MCF 10A (cell line): Measurements from ENCODE around the gene TTC7B. TPM values are rescaled to one million over a fixed set of nuclear protein-coding genes. Genes with fewer than 3 reads are reported as not detected.

Source experiments
- BruUV-seq: library from RNA; stranded (reverse); fragments of 400-500 nt; replicated peaks from 2 replicates; lab custom pipeline; 2021; lab: Mats Ljungman, UMichigan
- CTCF ChIA-PET: fragments of 300-600 bp; sonication (Branson Sonifier 250); formaldehyde crosslinking; extraction: SDS; loops from one replicate; lab custom pipeline; 2021; ENCODE audit warnings: antibody characterized with exemption, inconsistent platforms; lab: Yijun Ruan, JAX
- POLR2A ChIA-PET: fragments of 300-600, 350-650 bp; sonication (Branson Sonifier 250); formaldehyde crosslinking; extraction: SDS; loops from one replicate; lab custom pipeline; 2020; ENCODE audit warnings: antibody characterized with exemption, inconsistent platforms; lab: Yijun Ruan, JAX
- DNase-seq: peaks from one replicate; pipeline ENCODE4 v3.0.0-alpha.2; 2018; ENCODE audit not compliant: unreplicated experiment
- H3K27ac Mint-ChIP-seq: one replicate; pipeline ENCODE4 v1.8.0; 2022; ENCODE audit warnings: mild to moderate bottlenecking, low read depth, mixed read lengths; ENCODE audit not compliant: unreplicated experiment
- H3K27me3 Mint-ChIP-seq: one replicate; pipeline ENCODE4 v1.8.0; 2022; ENCODE audit warnings: mixed read lengths; ENCODE audit not compliant: insufficient read depth, unreplicated experiment
- H3K36me3 Mint-ChIP-seq: one replicate; pipeline ENCODE4 v1.8.0; 2022; ENCODE audit warnings: mild to moderate bottlenecking, moderate library complexity, mixed read lengths; ENCODE audit not compliant: insufficient read depth, unreplicated experiment
- H3K4me1 Mint-ChIP-seq: one replicate; pipeline ENCODE4 v1.8.0; 2022; ENCODE audit warnings: mixed read lengths; ENCODE audit not compliant: insufficient read depth, unreplicated experiment
- H3K4me3 Mint-ChIP-seq: one replicate; pipeline ENCODE4 v1.8.0; 2022; ENCODE audit warnings: mild to moderate bottlenecking, moderate library complexity, mixed read lengths; ENCODE audit not compliant: unreplicated experiment
- H3K9me3 Mint-ChIP-seq: one replicate; pipeline ENCODE4 v1.8.0; 2022; ENCODE audit warnings: mixed read lengths; ENCODE audit not compliant: unreplicated experiment
- intact Hi-C: fragments of 100-400 bp; cut with micrococcal nuclease; formaldehyde crosslinking; loops from 2 replicates; pipeline ENCODE4 v1.14.1; 2022
- total RNA-seq: library from RNA; stranded (reverse); gene quantifications from 2 replicates; pipeline ENCODE4 v1.2.3, GENCODE V29; 2022
- TF ChIP-seq, protein P1 (sequence below): fragments of 200-600 bp; IDR thresholded peaks from one replicate; pipeline ENCODE4 v1.8.0; 2022; ENCODE audit warnings: antibody characterized with exemption, mild to moderate bottlenecking; ENCODE audit not compliant: unreplicated experiment

The TTC7B gene
- total RNA-seq, 1 experiment from 2014 or later = 31.1 TPM

DNA sequence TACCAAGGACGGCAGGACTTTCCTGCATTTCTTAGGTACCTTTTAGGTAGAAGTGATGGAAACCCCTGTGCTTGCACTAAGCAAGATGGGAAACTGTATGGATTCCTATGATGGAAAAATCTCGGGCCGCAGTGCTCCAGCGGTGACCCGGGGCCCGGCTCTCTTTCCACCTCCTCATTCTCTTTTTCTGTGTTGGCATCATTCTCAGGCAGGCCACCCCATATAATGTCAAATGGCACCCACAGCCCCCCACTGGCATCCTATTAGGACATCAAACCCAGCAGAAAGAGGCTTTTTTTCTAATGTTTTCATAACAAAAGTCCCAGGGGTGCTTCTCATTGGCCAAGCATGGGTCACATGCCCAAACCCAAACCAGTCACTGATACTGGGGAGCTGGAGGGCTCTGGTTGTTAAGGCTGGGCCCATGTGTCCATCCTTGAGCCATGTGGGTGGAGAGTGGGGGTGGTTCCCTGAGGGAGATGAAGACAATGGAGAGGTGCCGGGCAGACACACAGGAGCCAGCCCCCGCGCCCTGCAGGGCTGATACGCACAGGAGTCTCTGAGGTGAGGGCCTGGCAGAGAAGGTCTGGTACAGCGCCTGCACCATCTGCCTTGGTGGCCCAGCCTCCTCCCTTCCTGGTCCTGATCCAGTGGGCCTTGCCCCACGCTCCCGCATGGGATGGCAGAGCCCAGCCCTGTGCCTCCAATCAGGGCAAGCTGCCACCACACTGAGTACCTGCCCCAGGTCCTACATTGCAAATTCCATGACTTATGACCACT is 277.3 kb downstream of the TTC7B start:
- POLR2A ChIA-PET = no interaction called here

DNA sequence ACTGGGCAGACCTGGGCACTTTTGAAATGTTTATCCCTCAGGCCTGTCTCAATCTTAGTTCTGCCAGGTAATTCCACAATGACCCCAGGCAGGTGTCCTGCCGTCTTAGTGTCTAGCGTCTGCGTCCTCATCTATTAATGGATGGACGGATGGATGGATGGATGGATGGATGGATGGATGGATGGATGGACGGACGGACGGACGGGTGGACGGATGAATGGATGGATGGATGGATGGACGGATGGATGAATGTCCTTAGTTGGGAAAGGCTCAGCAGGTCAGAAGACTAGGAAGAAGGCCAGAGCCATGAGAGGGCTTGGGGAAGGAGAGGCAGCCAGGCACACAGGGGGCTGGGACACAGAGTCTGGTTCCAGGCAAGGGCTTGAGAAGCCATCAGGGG is 278.1 kb downstream of the TTC7B start:
- CTCF ChIA-PET = no interaction called here
- no peak overlapping the region for H3K27ac Mint-ChIP-seq
- H3K36me3 Mint-ChIP-seq = peaks cover 7% of the 10 kb centered on the region
- peaks cover 7% of the 10 kb centered on the region for H3K4me1 Mint-ChIP-seq
- DNase-seq = no peak
- intact Hi-C loops = no loop called here
- H3K4me3 Mint-ChIP-seq = no peak overlapping the region
- POLR2A ChIA-PET = no interaction called here
- no peaks in the 10 kb centered on the region for H3K27me3 Mint-ChIP-seq
- no TSS peak for BruUV-seq
- TF ChIP-seq, protein P1, sequence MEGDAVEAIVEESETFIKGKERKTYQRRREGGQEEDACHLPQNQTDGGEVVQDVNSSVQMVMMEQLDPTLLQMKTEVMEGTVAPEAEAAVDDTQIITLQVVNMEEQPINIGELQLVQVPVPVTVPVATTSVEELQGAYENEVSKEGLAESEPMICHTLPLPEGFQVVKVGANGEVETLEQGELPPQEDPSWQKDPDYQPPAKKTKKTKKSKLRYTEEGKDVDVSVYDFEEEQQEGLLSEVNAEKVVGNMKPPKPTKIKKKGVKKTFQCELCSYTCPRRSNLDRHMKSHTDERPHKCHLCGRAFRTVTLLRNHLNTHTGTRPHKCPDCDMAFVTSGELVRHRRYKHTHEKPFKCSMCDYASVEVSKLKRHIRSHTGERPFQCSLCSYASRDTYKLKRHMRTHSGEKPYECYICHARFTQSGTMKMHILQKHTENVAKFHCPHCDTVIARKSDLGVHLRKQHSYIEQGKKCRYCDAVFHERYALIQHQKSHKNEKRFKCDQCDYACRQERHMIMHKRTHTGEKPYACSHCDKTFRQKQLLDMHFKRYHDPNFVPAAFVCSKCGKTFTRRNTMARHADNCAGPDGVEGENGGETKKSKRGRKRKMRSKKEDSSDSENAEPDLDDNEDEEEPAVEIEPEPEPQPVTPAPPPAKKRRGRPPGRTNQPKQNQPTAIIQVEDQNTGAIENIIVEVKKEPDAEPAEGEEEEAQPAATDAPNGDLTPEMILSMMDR = no peak
- H3K9me3 Mint-ChIP-seq = no peaks in the 10 kb centered on the region

More for the DNA sequence above, 277.3 kb downstream of the TTC7B start:
- Mint-ChIP-seq H3K9me3 (no peaks in the 10 kb centered on the region), H3K4me3 (no peak overlapping the region), H3K27ac (no peak overlapping the region), H3K27me3 (no peaks in the 10 kb centered on the region), H3K36me3 (peaks cover 7% of the 10 kb centered on the region), H3K4me1 (peaks cover 5% of the 10 kb centered on the region)
- intact Hi-C loops = no loop called here
- BruUV-seq = no TSS peak
- TF ChIP-seq, protein P1 = no peak
- no peak for DNase-seq
- CTCF ChIA-PET = interaction anchor here (0.5 to 0.7 kb wide), 2 partner anchors 32 to 634 kb away, joined by 3 to 4 read pairs; no protein-coding TSS in a partner anchor

DNA sequence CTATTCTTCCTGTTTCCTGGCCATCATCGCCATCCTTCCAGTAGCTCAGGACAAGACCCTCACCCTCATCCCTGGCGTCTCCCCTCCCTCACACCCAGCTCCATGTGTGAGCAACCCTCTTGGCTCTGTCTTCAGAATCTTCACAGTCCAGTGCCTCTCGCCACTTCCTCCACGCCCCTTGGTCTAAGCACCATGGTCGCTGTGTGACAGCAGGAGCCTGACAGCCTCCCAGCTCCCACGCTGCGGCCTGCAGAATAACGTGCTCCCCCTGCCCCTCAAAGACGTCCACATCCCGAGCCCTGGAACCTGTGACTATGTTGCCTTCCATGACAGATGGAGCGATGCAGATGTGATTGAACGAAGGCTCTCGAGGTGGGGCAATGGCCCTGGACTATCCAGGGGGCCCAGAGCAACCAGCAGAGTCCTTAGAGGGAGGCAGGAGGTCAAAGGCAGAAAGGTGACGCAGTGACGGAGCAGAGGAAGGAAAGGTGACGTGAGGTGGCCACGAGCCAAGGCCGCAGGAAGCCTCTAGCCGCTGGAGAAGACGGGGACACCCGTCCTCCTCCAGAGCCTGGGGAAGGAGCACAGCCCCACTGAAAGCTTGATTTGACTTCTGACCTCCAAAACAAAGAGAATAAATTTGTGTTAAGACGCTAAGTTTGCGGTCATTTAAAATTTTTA is 279.6 kb downstream of the TTC7B start:
- no TSS peak for BruUV-seq
- ChIA-PET CTCF (interaction anchor here (0.8 kb wide), 1 partner anchor 160 kb away, joined by 3 read pairs; no protein-coding TSS in a partner anchor), POLR2A (interaction anchor here (0.5 kb wide), 1 partner anchor 144 kb away, joined by 3 read pairs; no protein-coding TSS in a partner anchor)
- H3K27me3 Mint-ChIP-seq = no peaks in the 10 kb centered on the region
- H3K4me3 Mint-ChIP-seq = no peak overlapping the region
- TF ChIP-seq, protein P1 = no peak
- intact Hi-C loops = no loop called here
- H3K36me3 Mint-ChIP-seq = peaks cover 7% of the 10 kb centered on the region
- H3K27ac Mint-ChIP-seq = no peak overlapping the region
- DNase-seq = no peak
- H3K9me3 Mint-ChIP-seq = no peaks in the 10 kb centered on the region
- H3K4me1 Mint-ChIP-seq = peaks cover 7% of the 10 kb centered on the region

- H3K4me1 Mint-ChIP-seq = peaks cover 7% of the 10 kb centered on the region
- BruUV-seq = no TSS peak
- no peak for DNase-seq
- POLR2A ChIA-PET = interaction anchor here (0.5 kb wide), 1 partner anchor 145 kb away, joined by 3 read pairs; no protein-coding TSS in a partner anchor
- H3K27ac Mint-ChIP-seq = no peak overlapping the region
- no peak overlapping the region for H3K4me3 Mint-ChIP-seq
- peaks cover 5% of the 10 kb centered on the region for H3K36me3 Mint-ChIP-seq
- no peaks in the 10 kb centered on the region for H3K9me3 Mint-ChIP-seq
- TF ChIP-seq, protein P1 = no peak
- intact Hi-C loops = no loop called here
- H3K27me3 Mint-ChIP-seq = no peaks in the 10 kb centered on the region
- CTCF ChIA-PET = interaction anchor here (0.8 kb wide), 1 partner anchor 161 kb away, joined by 3 read pairs; no protein-coding TSS in a partner anchor
Measured at GRCh38 chr14:90536092-90536491, 280.1 kb downstream of the TTC7B start.
